ENCODE measurements around the gene ABCA3. TPM values are rescaled to one million over a fixed set of nuclear protein-coding genes. Genes with fewer than 3 reads are reported as not detected.

Gene ABCA3
- total and polyA plus RNA-seq, 12 donors = 3.3 to 30.8 (median 21.6) TPM

GRCh38 chr16:2325791-2326190 lies 14.7 kb downstream of the ABCA3 start:
- no peaks in the 10 kb centered on the region for H3K4me1 ChIP-seq (replicated peaks in 1 of 2)
- DNase-seq = no peak
- H3K27me3 ChIP-seq = no peaks in the 10 kb centered on the region
- intact Hi-C loops (cut with DNase I) = no loop called here
- 87 to 94% (median 87%) methylated on average over 8 to 16 of the region's 16 CpGs for WGBS, 4 donors
- peaks cover 0 to 20% of the 10 kb centered on the region in 2 donors for H3K36me3 ChIP-seq (replicated peaks in 1 of 2)
- H3K4me3 ChIP-seq = no peak overlapping the region
- no peak overlapping the region for H3K27ac ChIP-seq
- no peaks in the 10 kb centered on the region for H3K9me3 ChIP-seq (replicated peaks in 1 of 3)
- TF ChIP-seq, protein P1, sequence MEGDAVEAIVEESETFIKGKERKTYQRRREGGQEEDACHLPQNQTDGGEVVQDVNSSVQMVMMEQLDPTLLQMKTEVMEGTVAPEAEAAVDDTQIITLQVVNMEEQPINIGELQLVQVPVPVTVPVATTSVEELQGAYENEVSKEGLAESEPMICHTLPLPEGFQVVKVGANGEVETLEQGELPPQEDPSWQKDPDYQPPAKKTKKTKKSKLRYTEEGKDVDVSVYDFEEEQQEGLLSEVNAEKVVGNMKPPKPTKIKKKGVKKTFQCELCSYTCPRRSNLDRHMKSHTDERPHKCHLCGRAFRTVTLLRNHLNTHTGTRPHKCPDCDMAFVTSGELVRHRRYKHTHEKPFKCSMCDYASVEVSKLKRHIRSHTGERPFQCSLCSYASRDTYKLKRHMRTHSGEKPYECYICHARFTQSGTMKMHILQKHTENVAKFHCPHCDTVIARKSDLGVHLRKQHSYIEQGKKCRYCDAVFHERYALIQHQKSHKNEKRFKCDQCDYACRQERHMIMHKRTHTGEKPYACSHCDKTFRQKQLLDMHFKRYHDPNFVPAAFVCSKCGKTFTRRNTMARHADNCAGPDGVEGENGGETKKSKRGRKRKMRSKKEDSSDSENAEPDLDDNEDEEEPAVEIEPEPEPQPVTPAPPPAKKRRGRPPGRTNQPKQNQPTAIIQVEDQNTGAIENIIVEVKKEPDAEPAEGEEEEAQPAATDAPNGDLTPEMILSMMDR (IDR thresholded peaks at IDR 0.05) = no peak

DNA sequence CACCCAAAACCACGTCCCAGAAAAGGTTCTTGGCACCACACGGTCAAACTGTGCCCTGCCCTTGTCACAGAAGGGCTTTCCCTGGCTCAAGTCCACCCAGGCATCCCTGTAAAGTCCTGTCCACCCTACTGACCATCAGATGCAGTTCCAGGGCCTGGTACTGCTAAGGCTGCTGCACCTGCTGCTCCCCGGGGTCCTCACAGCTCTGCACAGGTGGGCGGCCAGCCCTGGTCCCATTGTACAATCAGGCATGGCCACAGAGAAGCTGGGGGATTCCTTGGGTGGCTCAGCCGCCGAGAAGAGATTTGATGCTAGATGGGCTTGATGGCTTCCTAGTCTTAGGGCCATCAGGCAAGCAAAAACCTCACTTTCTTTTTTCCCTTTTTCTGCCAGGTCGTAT lies 15.3 kb downstream of the ABCA3 start:
- TF ChIP-seq, protein P1 (IDR thresholded peaks at IDR 0.05) = no peak
- no peak for TF ChIP-seq POLR2A (IDR thresholded peaks at IDR 0.05)
- Histone ChIP-seq H3K27me3 (no peaks in the 10 kb centered on the region), H3K4me3 (no peak overlapping the region), H3K9me3 (replicated peaks in 1 of 3) (no peaks in the 10 kb centered on the region), H3K4me1 (replicated peaks in 1 of 2) (no peaks in the 10 kb centered on the region), H3K36me3 (replicated peaks in 1 of 2) (peaks cover 0 to 20% of the 10 kb centered on the region in 2 donors), H3K27ac (no peak overlapping the region)
- intact Hi-C loops (cut with DNase I) = no loop called here
- DNase-seq = no peak
- 70 to 87% (median 78%) methylated on average over 5 to 7 of the region's 7 CpGs for WGBS, 4 donors

- no peak for DNase-seq
- H3K4me3 ChIP-seq = no peak overlapping the region
- H3K27ac ChIP-seq = no peak overlapping the region
- no peaks in the 10 kb centered on the region for H3K27me3 ChIP-seq
- 87 to 92% (median 89%) methylated on average over 17 to 26 of the region's 26 CpGs for WGBS, 4 donors
- no peak for TF ChIP-seq POLR2A (IDR thresholded peaks at IDR 0.05)
- TF ChIP-seq, protein P1 (IDR thresholded peaks at IDR 0.05) = no peak
- H3K36me3 ChIP-seq (replicated peaks in 1 of 2) = peaks cover 0 to 20% of the 10 kb centered on the region in 2 donors
- no peaks in the 10 kb centered on the region for H3K4me1 ChIP-seq (replicated peaks in 1 of 2)
- intact Hi-C loops (cut with DNase I) = no loop called here
- no peaks in the 10 kb centered on the region for H3K9me3 ChIP-seq (replicated peaks in 1 of 3)
Observed at GRCh38 chr16:2324296-2324859, 16.1 kb downstream of the ABCA3 start.

DNA sequence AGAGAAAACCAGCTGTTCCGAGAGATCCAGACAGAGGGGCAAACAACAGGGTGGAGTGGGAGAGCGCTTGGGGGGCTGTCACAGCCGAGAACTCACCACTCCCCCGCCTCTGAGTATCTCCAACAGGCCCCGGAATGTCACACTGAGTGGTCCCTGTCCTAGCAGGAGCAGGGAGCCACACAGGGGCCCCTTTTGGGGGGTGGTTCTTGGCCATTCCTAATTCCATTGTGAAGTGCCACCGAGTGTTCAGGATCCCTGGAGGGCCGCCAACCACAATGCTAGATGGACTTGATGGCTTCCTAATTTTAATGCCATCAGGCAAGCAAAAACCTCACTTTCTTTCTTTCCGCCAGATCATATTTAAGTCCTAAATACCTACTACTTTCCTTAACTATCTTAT lies 16.8 kb downstream of the ABCA3 start:
- DNase-seq = no peak
- Histone ChIP-seq H3K4me3 (no peak overlapping the region), H3K27me3 (no peaks in the 10 kb centered on the region), H3K36me3 (replicated peaks in 1 of 2) (peaks cover 0 to 20% of the 10 kb centered on the region in 2 donors), H3K9me3 (replicated peaks in 1 of 3) (no peaks in the 10 kb centered on the region), H3K27ac (no peak overlapping the region), H3K4me1 (replicated peaks in 1 of 2) (no peaks in the 10 kb centered on the region)
- TF ChIP-seq POLR2A (IDR thresholded peaks at IDR 0.05) = no peak
- TF ChIP-seq, protein P1 (IDR thresholded peaks at IDR 0.05) = no peak
- 87 to 91% (median 89%) methylated on average over 7 to 8 of the region's 8 CpGs for WGBS, 4 donors
- intact Hi-C loops (cut with DNase I) = no loop called here

Data from adrenal gland (tissue), 12 donors.